Psoas muscle (tissue), 8 donors: Measurements from ENCODE around the gene MTOR. TPM values are rescaled to one million over a fixed set of nuclear protein-coding genes. Genes with fewer than 3 reads are reported as not detected.

Experiments
- ATAC-seq, 4 donors: fragments of 200-7000 bp; cut with Tn5 transposase; one replicate each; pipeline ENCODE4 v1.9.1; 2020; ENCODE audit warnings: moderate library complexity in 3 of 4, mild to moderate bottlenecking in 2 of 4
- DNase-seq, 2 donors: peaks; one replicate each; pipeline ENCODE4 v3.0.0-alpha.2; 2020
- H3K27ac ChIP-seq: fragments of 200-600 bp; one replicate; pipeline ENCODE4 v1.8.0; 2022
- H3K27me3 ChIP-seq, 3 donors: fragments of 200-600 bp in 1 of 3; one replicate each; pipeline versions ENCODE4 v1.6.1 to v1.8.0; 2013 to 2022; ENCODE audit warnings: low read length in 2 of 3, mild to moderate bottlenecking in 2 of 3, moderate library complexity in 1 of 3; ENCODE audit not compliant: insufficient read depth in 3 of 3
- H3K36me3 ChIP-seq, 2 donors: fragments of 200-600 bp in 1 of 2; one replicate each; pipeline versions ENCODE4 v1.6.1 to v1.8.0; 2013 to 2022; ENCODE audit warnings: low read depth in 1 of 2, mild to moderate bottlenecking in 1 of 2, moderate library complexity in 1 of 2; ENCODE audit not compliant: insufficient read depth in 1 of 2
- H3K4me1 ChIP-seq: fragments of 200-600 bp; one replicate; pipeline ENCODE4 v1.8.0; 2022
- H3K4me3 ChIP-seq: fragments of 200-600 bp; one replicate; pipeline ENCODE4 v1.8.0; 2022; ENCODE audit warnings: mild to moderate bottlenecking
- H3K9me3 ChIP-seq: fragments of 200-600 bp; one replicate; pipeline ENCODE4 v1.8.0; 2022
- WGBS, 3 donors: extraction: QIAGEN DNeasy Blood & Tissue Kit; methylation state at CpG; one replicate each; pipeline versions ENCODE4 v1.1.6 to v1.1.7; 2013; 5-methylcytosine and 5-hydroxymethylcytosine counted together
- intact Hi-C, 2 donors: fragments of 100-400 bp; cut with DNase I; formaldehyde crosslinking; loops; one replicate each; pipeline versions ENCODE4 v1.11.0 to v1.14.2; 2022
- polyA plus RNA-seq, 3 donors: library from polyadenylated mRNA; stranded (reverse); fragments of 200-250 nt; gene quantifications; one replicate each; pipeline ENCODE4 v1.2.3, GENCODE V29; 2013
- total RNA-seq, 4 donors: library from RNA; stranded (reverse); fragmentation: NEBNext Ultra II Directional in 2 of 4; extraction: Animal tissue kit (Norgen Biotek cat#: 25700) in 2 of 4; gene quantifications; one replicate each; pipeline versions ENCODE4 v1.2.1 to v1.2.4, GENCODE V29; 2021 to 2023
- TF ChIP-seq, protein P1 (sequence below): fragments of 200-600 bp; IDR thresholded peaks from one replicate; pipeline ENCODE4 v1.8.0; 2022; ENCODE audit warnings: antibody characterized with exemption
- donor health status: healthy with polysubstance abuse.
- donor health status: DM: no; HTN: no; CAD: no; lungs with moderate emphysema.
- donor health status: Bipolar disorder and iron deficiency.
- donor health status: healthy.
- donor health status: DM: yes; HTN: yes; CAD: no.
- donor health status: DM: no; HTN: no; CAD: no.
- donor health status: DM: no; HTN: no; CAD: no.
- donor health status: DM: yes; HTN: yes; CAD: no.

MTOR gene
- total and polyA plus RNA-seq, 7 donors = 24.0 to 50.8 (median 44.0) TPM

DNA sequence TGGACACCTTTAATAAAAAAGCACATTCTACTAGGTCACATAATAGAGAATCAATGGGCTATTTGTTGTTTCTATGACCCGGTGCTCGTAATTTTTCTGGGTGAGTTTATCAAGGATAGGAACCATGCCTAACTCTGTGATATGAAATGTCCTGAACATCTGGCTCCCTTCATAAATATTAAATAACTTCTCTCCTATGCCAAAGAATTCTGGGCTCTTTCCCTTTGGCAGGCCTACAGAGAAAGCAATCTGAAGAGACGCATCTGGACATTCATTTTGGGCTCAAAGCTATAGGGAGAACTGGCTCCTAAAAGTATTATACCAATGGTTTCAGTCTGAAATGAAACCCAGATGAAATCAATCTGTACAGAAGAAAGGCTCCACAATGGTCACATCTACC is 112.0 kb downstream of the MTOR start:
- no peak for ATAC-seq
- peaks cover 12 to 88% of the 10 kb centered on the region in 2 donors for H3K36me3 ChIP-seq
- no peak overlapping the region for H3K4me3 ChIP-seq
- no peaks in the 10 kb centered on the region for H3K9me3 ChIP-seq
- DNase-seq = no peak
- TF ChIP-seq, protein P1, sequence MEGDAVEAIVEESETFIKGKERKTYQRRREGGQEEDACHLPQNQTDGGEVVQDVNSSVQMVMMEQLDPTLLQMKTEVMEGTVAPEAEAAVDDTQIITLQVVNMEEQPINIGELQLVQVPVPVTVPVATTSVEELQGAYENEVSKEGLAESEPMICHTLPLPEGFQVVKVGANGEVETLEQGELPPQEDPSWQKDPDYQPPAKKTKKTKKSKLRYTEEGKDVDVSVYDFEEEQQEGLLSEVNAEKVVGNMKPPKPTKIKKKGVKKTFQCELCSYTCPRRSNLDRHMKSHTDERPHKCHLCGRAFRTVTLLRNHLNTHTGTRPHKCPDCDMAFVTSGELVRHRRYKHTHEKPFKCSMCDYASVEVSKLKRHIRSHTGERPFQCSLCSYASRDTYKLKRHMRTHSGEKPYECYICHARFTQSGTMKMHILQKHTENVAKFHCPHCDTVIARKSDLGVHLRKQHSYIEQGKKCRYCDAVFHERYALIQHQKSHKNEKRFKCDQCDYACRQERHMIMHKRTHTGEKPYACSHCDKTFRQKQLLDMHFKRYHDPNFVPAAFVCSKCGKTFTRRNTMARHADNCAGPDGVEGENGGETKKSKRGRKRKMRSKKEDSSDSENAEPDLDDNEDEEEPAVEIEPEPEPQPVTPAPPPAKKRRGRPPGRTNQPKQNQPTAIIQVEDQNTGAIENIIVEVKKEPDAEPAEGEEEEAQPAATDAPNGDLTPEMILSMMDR = no peak
- no peak overlapping the region for H3K27ac ChIP-seq
- 55 to 63% (median 60%) methylated on average over 3 of the region's 3 CpGs for WGBS, 3 donors
- no peaks in the 10 kb centered on the region for H3K4me1 ChIP-seq
- intact Hi-C loops = loop anchor here in 1 of 2 donors (5.0 kb wide), 1 partner anchor 48 kb away; no protein-coding TSS in a partner anchor
- no peaks in the 10 kb centered on the region for H3K27me3 ChIP-seq

DNA sequence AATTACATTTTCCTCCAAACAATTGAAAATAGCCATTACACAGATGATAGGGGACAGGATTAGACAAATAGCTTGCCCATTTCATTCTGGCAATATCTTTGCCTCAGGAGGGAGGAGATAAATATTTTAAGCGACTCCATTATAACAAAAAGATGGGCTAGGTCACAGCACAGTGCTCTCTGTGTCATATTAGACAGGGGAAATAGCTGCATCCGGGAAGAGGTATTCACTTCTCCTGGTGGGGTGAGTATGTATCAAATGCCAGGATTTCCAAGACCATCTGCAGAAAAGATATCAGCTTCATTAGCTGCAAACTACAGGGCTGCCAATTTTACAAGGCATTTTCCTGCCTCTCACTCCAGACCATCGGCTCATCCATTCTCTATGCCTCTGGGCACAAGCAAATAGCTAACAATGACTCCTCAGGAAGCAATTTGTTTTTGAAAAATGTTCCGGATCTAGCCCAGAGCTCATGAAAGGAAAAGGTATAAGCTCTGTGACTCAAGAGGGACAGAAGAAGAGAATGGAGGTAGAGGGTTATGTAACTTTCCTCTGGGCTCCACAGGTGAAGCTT is 115.1 kb downstream of the MTOR start:
- 65 to 74% (median 69%) methylated on average over 4 of the region's 4 CpGs for WGBS, 3 donors
- no peak overlapping the region for H3K27ac ChIP-seq

DNA sequence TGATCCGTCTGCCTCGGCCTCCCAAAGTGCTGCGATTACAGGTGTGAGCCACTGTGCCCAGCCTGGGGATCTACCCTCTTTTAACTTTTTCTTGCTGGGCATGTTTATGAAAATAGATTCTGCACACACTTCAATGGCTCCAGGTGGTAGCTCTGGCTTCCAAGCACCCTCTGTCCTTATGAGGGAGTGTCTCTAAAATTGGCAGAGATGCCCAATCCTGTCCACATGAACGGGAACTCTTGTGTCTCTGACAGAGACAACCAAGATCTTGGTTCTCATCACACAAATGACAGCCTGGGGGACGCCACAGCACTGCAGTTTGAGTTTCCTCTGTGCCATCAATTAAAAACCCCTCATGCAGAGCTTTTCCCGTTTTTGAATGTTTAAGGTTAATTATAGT is 116.6 kb downstream of the MTOR start:
- WGBS, 3 donors = 90 to 97% (median 91%) methylated on average over 6 of the region's 6 CpGs

More for the DNA sequence above, 115.1 kb downstream of the MTOR start:
- peaks cover 14 to 77% of the 10 kb centered on the region in 2 donors for H3K36me3 ChIP-seq
- H3K4me1 ChIP-seq = peaks cover 6% of the 10 kb centered on the region
- ATAC-seq (no peak), DNase-seq (no peak)
- TF ChIP-seq, protein P1 = no peak
- intact Hi-C loops = no loop called here
- H3K9me3 ChIP-seq = no peaks in the 10 kb centered on the region
- H3K4me3 ChIP-seq = no peak overlapping the region
- H3K27me3 ChIP-seq = no peaks in the 10 kb centered on the region

DNA sequence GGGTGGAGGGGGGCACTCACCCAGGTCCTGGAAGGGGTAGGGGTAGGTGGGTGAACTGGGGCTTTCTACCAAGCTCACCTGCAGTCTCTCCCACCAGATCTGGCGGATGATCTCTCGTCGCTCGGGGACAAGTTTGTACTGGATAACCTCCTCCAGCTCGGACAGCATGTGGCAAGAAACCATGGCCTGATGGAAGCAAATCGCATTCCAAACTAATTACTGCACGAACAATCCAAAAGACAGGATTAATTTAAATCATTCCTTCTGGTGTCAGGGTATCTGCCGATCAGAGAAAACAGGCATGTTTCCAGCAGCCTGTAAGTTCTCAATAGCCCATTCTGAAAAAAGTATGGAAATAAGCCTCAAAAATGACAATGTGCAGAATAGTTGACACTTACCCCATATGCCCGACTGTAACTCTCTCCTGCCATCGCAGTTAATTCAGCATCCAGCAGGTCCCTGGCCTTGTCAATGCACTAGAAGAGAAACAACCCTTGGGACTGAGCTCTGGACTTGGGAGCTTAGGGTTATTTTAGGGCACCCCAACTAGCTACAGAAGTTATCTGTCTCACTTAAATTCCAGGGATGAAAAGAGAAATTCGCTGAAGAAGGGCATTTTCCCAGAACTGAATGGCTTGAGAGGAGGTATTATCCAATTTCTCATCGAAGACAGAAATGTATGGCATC is 117.6 kb downstream of the MTOR start:
- intact Hi-C loops = no loop called here
- DNase-seq (no peak), ATAC-seq (peak in 1 of 4 donors; percentile 21)
- Histone ChIP-seq H3K36me3 (peaks cover 14 to 77% of the 10 kb centered on the region in 2 donors), H3K4me1 (peaks cover 6% of the 10 kb centered on the region), H3K27ac (no peak overlapping the region), H3K27me3 (no peaks in the 10 kb centered on the region), H3K9me3 (no peaks in the 10 kb centered on the region), H3K4me3 (no peak overlapping the region)
- TF ChIP-seq, protein P1 = no peak
- WGBS, 3 donors = 75 to 83% (median 76%) methylated on average over 12 of the region's 12 CpGs

More for the DNA sequence above, 116.6 kb downstream of the MTOR start:
- no peaks in the 10 kb centered on the region for H3K27me3 ChIP-seq
- H3K4me3 ChIP-seq = no peak overlapping the region
- peaks cover 6% of the 10 kb centered on the region for H3K4me1 ChIP-seq
- intact Hi-C loops = no loop called here
- H3K27ac ChIP-seq = no peak overlapping the region
- DNase-seq (no peak), ATAC-seq (no peak)
- TF ChIP-seq, protein P1 = no peak
- no peaks in the 10 kb centered on the region for H3K9me3 ChIP-seq
- H3K36me3 ChIP-seq = peaks cover 14 to 74% of the 10 kb centered on the region in 2 donors
